Thyroid gland (tissue), 4 donors: ENCODE data around the gene FOXS1.

Experiments used
- CTCF ChIP-seq, 6 experiments: fragments of 200-600 bp in 3 of 6; fragments of 450-650 bp in 3 of 6; sonication (generic) in 3 of 6; IDR thresholded peaks; one replicate each; pipeline ENCODE4 v1.5.1; 2016 to 2019; ENCODE audit warnings: antibody characterized with exemption in 6 of 6, mild to moderate bottlenecking in 2 of 6, inconsistent platforms in 1 of 6, moderate library complexity in 1 of 6
- POLR2A ChIP-seq, 2 donors: fragments of 450-650 bp; IDR thresholded peaks; one replicate each; pipeline ENCODE4 v1.6.1; 2017; ENCODE audit warnings: antibody characterized with exemption in 2 of 2, mild to moderate bottlenecking in 2 of 2, moderate library complexity in 1 of 2

DNA sequence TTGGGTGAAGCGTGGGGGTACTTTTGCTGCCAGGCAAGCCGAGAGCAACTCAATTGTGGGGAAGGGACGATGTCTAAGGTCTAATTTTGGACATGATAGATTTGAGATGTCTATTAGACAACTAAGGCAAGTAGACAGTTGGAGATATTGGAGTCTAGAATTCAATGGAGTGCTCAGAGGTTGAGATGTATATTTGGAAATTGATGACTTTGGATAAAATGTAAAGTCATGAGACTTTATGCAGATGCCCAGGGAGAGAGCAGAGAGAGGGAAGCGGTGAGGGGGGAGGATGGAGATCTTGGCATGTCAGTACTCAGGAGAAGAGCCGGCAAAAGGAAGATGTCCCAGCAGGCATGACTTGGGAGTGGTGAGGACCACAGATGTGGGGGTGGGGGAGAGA lies 19.3 kb downstream of the FOXS1 start:
- TF ChIP-seq CTCF (IDR thresholded peaks at IDR 0.05), result no peak
- no peak for TF ChIP-seq POLR2A (IDR thresholded peaks at IDR 0.05)
